ENCODE measurements around the gene DPF3. TPM values are rescaled to one million over a fixed set of nuclear protein-coding genes. Genes with fewer than 3 reads are reported as not detected.

The DPF3 gene
- polyA plus RNA-seq, 1 experiment: 15.8 TPM

GRCh38 chr14:72845683-72846082 lies 48.2 kb downstream of the DPF3 start:
- no peak overlapping the region for H3K4me3 ChIP-seq (ENCODE audit: low read depth, low read length)
- ChIA-PET POLR2A (no interaction called here), CTCF (no interaction called here)
- DNase-seq (ENCODE audit: low read depth, low spot score): no peak
- no peaks in the 10 kb centered on the region for H3K27me3 ChIP-seq (ENCODE audit: control insufficient read depth, insufficient read depth, low read length)
- H3K9me3 ChIP-seq (ENCODE audit: control insufficient read depth, insufficient read depth, low read length): no peaks in the 10 kb centered on the region
- H3K27ac ChIP-seq (ENCODE audit: low read depth, low read length): peak overlapping the region; percentile 11
- TF ChIP-seq CTCF (IDR thresholded peaks at IDR 0.05; ENCODE audit: low read depth, low read length): no peak

- ChIA-PET CTCF (no interaction called here), POLR2A (no interaction called here)
- Histone ChIP-seq H3K4me3 (ENCODE audit: low read depth, low read length) (no peak overlapping the region), H3K27ac (ENCODE audit: low read depth, low read length) (peak overlapping the region; percentile 11), H3K27me3 (ENCODE audit: control insufficient read depth, insufficient read depth, low read length) (no peaks in the 10 kb centered on the region), H3K9me3 (ENCODE audit: control insufficient read depth, insufficient read depth, low read length) (no peaks in the 10 kb centered on the region)
- TF ChIP-seq CTCF (IDR thresholded peaks at IDR 0.05; ENCODE audit: low read depth, low read length): no peak
- DNase-seq (ENCODE audit: low read depth, low spot score): no peak
Observed at GRCh38 chr14:72845196-72845595, 48.7 kb downstream of the DPF3 start.

GRCh38 chr14:72844524-72844923 lies 49.4 kb downstream of the DPF3 start:
- CTCF ChIA-PET: no interaction called here

GRCh38 chr14:72839753-72840607 lies 53.9 kb downstream of the DPF3 start:
- POLR2A ChIA-PET: no interaction called here
- no peaks in the 10 kb centered on the region for H3K27me3 ChIP-seq (ENCODE audit: control insufficient read depth, insufficient read depth, low read length)
- H3K9me3 ChIP-seq (ENCODE audit: control insufficient read depth, insufficient read depth, low read length): no peaks in the 10 kb centered on the region
- CTCF ChIA-PET: interaction anchor here (0.6 kb wide), 1 partner anchor 17 kb away, joined by 3 read pairs; no protein-coding TSS in a partner anchor
- no peak overlapping the region for H3K4me3 ChIP-seq (ENCODE audit: low read depth, low read length)
- no peak for DNase-seq (ENCODE audit: low read depth, low spot score)
- TF ChIP-seq CTCF (IDR thresholded peaks at IDR 0.05; ENCODE audit: low read depth, low read length): no peak
- H3K27ac ChIP-seq (ENCODE audit: low read depth, low read length): no peak overlapping the region

More at GRCh38 chr14:72844524-72844923, 49.4 kb downstream of the DPF3 start:
- no peaks in the 10 kb centered on the region for H3K9me3 ChIP-seq (ENCODE audit: control insufficient read depth, insufficient read depth, low read length)
- POLR2A ChIA-PET: no interaction called here
- TF ChIP-seq CTCF (IDR thresholded peaks at IDR 0.05; ENCODE audit: low read depth, low read length): no peak
- no peak overlapping the region for H3K4me3 ChIP-seq (ENCODE audit: low read depth, low read length)
- DNase-seq (ENCODE audit: low read depth, low spot score): no peak
- H3K27ac ChIP-seq (ENCODE audit: low read depth, low read length): no peak overlapping the region
- H3K27me3 ChIP-seq (ENCODE audit: control insufficient read depth, insufficient read depth, low read length): no peaks in the 10 kb centered on the region

GRCh38 chr14:72839351-72839750 lies 54.5 kb downstream of the DPF3 start:
- H3K9me3 ChIP-seq (ENCODE audit: control insufficient read depth, insufficient read depth, low read length): no peaks in the 10 kb centered on the region
- no peak for DNase-seq (ENCODE audit: low read depth, low spot score)
- no peak overlapping the region for H3K4me3 ChIP-seq (ENCODE audit: low read depth, low read length)
- no peak for TF ChIP-seq CTCF (IDR thresholded peaks at IDR 0.05; ENCODE audit: low read depth, low read length)
- H3K27ac ChIP-seq (ENCODE audit: low read depth, low read length): no peak overlapping the region
- POLR2A ChIA-PET: no interaction called here
- no peaks in the 10 kb centered on the region for H3K27me3 ChIP-seq (ENCODE audit: control insufficient read depth, insufficient read depth, low read length)
- CTCF ChIA-PET: interaction anchor here (0.7 kb wide), 1 partner anchor 18 kb away, joined by 3 read pairs; no protein-coding TSS in a partner anchor

Data from AG04450 (cell line).